ENCODE measurements around the gene RDM1. TPM values are rescaled to one million over a fixed set of nuclear protein-coding genes. Genes with fewer than 3 reads are reported as not detected.

RDM1 gene
- total RNA-seq, 1 experiment from 2014 or later = 12.9 TPM

DNA sequence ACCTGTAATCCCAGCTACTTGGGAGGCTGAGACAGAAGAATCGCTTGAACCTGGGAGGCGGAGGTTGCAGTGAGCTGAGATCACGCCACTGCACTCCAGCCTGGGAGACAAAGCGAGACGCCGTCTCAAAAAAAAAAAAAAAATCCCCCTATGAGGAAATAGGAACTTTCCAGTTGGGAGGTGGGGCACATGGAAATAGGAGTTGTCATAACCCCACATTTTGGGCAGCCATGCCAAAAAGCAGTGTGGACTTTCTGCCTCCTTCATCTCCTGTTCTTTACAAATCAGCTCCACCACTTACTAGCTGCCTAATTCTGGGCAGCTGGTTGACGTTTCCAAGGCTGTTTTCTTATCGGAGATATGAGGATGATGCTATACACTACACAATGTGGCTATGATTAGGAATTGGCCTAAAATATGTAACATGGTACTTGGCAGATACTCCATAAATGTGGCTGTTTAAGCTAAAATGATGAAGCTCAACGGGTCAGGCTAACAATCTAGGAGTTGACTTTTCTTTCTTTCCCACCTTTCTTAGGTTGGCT is 28.9 kb downstream of the RDM1 start:
- H3K27me3 Mint-ChIP-seq (ENCODE audit: insufficient read depth, unreplicated experiment) = no peaks in the 10 kb centered on the region
- ChIA-PET POLR2A (no interaction called here), CTCF (no interaction called here)
- H3K4me1 ChIP-seq = peaks cover 39% of the 10 kb centered on the region
- TF ChIP-seq, protein P1, sequence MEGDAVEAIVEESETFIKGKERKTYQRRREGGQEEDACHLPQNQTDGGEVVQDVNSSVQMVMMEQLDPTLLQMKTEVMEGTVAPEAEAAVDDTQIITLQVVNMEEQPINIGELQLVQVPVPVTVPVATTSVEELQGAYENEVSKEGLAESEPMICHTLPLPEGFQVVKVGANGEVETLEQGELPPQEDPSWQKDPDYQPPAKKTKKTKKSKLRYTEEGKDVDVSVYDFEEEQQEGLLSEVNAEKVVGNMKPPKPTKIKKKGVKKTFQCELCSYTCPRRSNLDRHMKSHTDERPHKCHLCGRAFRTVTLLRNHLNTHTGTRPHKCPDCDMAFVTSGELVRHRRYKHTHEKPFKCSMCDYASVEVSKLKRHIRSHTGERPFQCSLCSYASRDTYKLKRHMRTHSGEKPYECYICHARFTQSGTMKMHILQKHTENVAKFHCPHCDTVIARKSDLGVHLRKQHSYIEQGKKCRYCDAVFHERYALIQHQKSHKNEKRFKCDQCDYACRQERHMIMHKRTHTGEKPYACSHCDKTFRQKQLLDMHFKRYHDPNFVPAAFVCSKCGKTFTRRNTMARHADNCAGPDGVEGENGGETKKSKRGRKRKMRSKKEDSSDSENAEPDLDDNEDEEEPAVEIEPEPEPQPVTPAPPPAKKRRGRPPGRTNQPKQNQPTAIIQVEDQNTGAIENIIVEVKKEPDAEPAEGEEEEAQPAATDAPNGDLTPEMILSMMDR (IDR thresholded peaks at IDR 0.05; ENCODE audit: insufficient read depth in 1 of 2, low read depth in 1 of 2, low read length in 1 of 2, severe bottlenecking in 1 of 2, unreplicated experiment in 1 of 2) = no peak
- no peaks in the 10 kb centered on the region for H3K36me3 Mint-ChIP-seq (ENCODE audit: insufficient read depth, unreplicated experiment)
- no peaks in the 10 kb centered on the region for H3K36me3 ChIP-seq (ENCODE audit: control insufficient read depth, insufficient read depth, low read length)
- intact Hi-C loops (cut with micrococcal nuclease; ENCODE audit: unreplicated experiment) = no loop called here
- no peaks in the 10 kb centered on the region for H3K9me3 ChIP-seq
- no peak overlapping the region for H3K27ac Mint-ChIP-seq (ENCODE audit: unreplicated experiment)
- BruUV-seq (replicated peaks) = no TSS peak
- no peak for DNase-seq
- H3K27me3 ChIP-seq (replicated peaks; ENCODE audit: control insufficient read depth, insufficient read depth, low read length) = no peaks in the 10 kb centered on the region
- H3K4me3 Mint-ChIP-seq (ENCODE audit: unreplicated experiment) = no peak overlapping the region
- no peaks in the 10 kb centered on the region for H3K9me3 Mint-ChIP-seq (ENCODE audit: unreplicated experiment)
- H3K4me1 Mint-ChIP-seq (ENCODE audit: low read depth, unreplicated experiment) = peaks cover 28% of the 10 kb centered on the region
- H3K4me3 ChIP-seq (ENCODE audit: low read depth, low read length) = no peak overlapping the region

DNA sequence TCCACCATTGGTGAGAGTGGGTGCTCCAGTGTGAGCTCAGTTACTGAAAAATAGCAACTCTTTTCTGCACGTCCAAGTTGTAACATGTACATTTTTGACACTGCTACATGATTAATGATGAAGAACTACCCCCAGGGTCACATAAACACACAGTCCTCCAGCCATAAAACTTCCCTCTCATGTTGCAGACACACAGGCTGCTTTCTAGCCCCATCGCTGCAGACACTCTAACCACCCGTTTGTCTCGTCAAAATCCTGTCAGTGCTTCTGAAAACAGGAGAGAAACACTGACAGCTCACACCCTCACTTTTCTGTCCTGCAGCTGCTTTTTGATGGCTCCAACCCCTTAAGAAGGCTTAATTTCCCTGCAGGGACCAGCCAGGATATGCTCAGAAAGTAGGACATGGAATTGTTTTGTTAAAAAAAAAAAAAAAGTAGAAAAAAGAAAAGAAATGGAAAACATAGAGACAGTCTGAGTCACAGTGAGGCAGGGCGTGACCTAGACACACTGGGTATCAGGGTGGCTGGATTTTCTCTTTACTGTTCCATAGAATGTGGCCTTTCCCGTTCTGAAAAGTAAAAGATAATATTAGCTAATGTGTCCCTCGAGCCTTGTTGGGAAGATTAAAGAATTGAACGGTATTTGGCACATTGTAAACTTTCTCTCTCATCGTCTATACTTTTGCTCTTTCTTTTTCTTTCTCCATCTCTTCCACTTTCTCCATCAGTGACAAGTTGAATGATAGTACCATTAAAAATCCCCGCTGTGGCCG is 29.7 kb downstream of the RDM1 start:
- peak overlapping the region; percentile 26 for H3K27ac Mint-ChIP-seq (ENCODE audit: unreplicated experiment)

DNA sequence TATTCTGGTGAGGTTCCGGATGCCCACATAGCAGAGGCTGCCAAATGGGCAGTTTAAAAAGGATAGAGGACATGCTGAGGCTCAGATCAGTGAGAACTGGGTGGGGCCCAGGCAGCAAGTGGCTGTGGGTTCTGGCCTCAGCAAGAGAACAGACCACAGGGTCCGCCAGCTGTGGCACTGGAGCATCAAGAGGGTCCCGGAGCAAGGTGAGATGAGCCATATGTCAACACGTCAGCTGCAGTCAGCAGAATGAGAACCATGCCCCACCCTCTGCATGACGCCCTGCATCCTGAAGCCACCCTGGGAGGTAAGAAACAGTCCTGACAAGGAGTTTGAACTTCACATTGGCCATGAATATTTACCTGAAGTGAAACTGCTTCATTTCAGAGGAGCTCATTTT is 30.3 kb downstream of the RDM1 start:
- H3K27me3 ChIP-seq (replicated peaks; ENCODE audit: control insufficient read depth, insufficient read depth, low read length) = no peaks in the 10 kb centered on the region
- no peaks in the 10 kb centered on the region for H3K9me3 Mint-ChIP-seq (ENCODE audit: unreplicated experiment)
- peak overlapping the region; percentile 26 for H3K27ac Mint-ChIP-seq (ENCODE audit: unreplicated experiment)
- intact Hi-C loops (cut with micrococcal nuclease; ENCODE audit: unreplicated experiment) = no loop called here
- ChIA-PET POLR2A (interaction anchor here (0.6 kb wide), 1 partner anchor 39 kb away, joined by 3 read pairs; no protein-coding TSS in a partner anchor), CTCF (interaction anchor here (0.9 kb wide), 1 partner anchor 52 kb away, joined by 3 read pairs; no protein-coding TSS in a partner anchor)
- no TSS peak for BruUV-seq (replicated peaks)
- H3K4me1 ChIP-seq = peaks cover 38% of the 10 kb centered on the region
- no peaks in the 10 kb centered on the region for H3K36me3 Mint-ChIP-seq (ENCODE audit: insufficient read depth, unreplicated experiment)
- no peaks in the 10 kb centered on the region for H3K36me3 ChIP-seq (ENCODE audit: control insufficient read depth, insufficient read depth, low read length)
- H3K9me3 ChIP-seq = no peaks in the 10 kb centered on the region
- no peak for DNase-seq
- no peaks in the 10 kb centered on the region for H3K27me3 Mint-ChIP-seq (ENCODE audit: insufficient read depth, unreplicated experiment)
- TF ChIP-seq, protein P1 (IDR thresholded peaks at IDR 0.05; ENCODE audit: insufficient read depth in 1 of 2, low read depth in 1 of 2, low read length in 1 of 2, severe bottlenecking in 1 of 2, unreplicated experiment in 1 of 2) = no peak
- H3K4me3 ChIP-seq (ENCODE audit: low read depth, low read length) = no peak overlapping the region
- H3K4me3 Mint-ChIP-seq (ENCODE audit: unreplicated experiment) = no peak overlapping the region
- H3K4me1 Mint-ChIP-seq (ENCODE audit: low read depth, unreplicated experiment) = peaks cover 28% of the 10 kb centered on the region

More for the DNA sequence above, 29.7 kb downstream of the RDM1 start:
- no peaks in the 10 kb centered on the region for H3K27me3 Mint-ChIP-seq (ENCODE audit: insufficient read depth, unreplicated experiment)
- peaks cover 28% of the 10 kb centered on the region for H3K4me1 Mint-ChIP-seq (ENCODE audit: low read depth, unreplicated experiment)
- no TSS peak for BruUV-seq (replicated peaks)
- intact Hi-C loops (cut with micrococcal nuclease; ENCODE audit: unreplicated experiment) = no loop called here
- no peaks in the 10 kb centered on the region for H3K9me3 ChIP-seq
- no peaks in the 10 kb centered on the region for H3K36me3 Mint-ChIP-seq (ENCODE audit: insufficient read depth, unreplicated experiment)
- peaks cover 39% of the 10 kb centered on the region for H3K4me1 ChIP-seq
- POLR2A ChIA-PET = interaction anchor here (0.6 kb wide), 1 partner anchor 38 kb away, joined by 3 read pairs; no protein-coding TSS in a partner anchor
- H3K4me3 ChIP-seq (ENCODE audit: low read depth, low read length) = no peak overlapping the region
- peak overlapping the region; percentile 7 for H3K4me3 Mint-ChIP-seq (ENCODE audit: unreplicated experiment)
- no peaks in the 10 kb centered on the region for H3K36me3 ChIP-seq (ENCODE audit: control insufficient read depth, insufficient read depth, low read length)
- no peaks in the 10 kb centered on the region for H3K9me3 Mint-ChIP-seq (ENCODE audit: unreplicated experiment)
- CTCF ChIA-PET = interaction anchor here (0.9 kb wide), 1 partner anchor 52 kb away, joined by 3 read pairs; no protein-coding TSS in a partner anchor
- TF ChIP-seq, protein P1 (IDR thresholded peaks at IDR 0.05; ENCODE audit: insufficient read depth in 1 of 2, low read depth in 1 of 2, low read length in 1 of 2, severe bottlenecking in 1 of 2, unreplicated experiment in 1 of 2) = no peak
- peak in 1 of 2 experiments; percentile 9 for DNase-seq
- H3K27me3 ChIP-seq (replicated peaks; ENCODE audit: control insufficient read depth, insufficient read depth, low read length) = no peaks in the 10 kb centered on the region
